ENCODE results near the gene SLC12A8.

The SLC12A8 gene

DNA sequence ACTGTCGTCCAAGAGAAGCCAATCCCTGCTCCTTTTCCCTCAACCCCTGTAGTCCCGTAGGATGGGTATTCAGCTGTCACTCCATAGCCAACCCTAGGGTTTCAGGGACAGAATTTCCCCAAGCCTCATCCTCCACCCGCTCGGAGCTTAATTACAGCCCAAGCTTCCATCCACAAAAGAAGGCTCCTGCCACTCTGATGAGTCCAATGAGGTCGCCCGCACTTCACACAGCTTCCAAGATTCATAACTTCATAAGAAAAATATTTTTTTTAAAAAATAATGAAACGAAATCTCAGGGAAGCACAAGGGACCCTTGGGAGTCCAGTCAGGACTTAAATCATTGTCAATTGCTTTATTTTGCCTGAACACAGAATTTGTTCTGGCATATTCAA lies 75.6 kb downstream of the SLC12A8 start:
- DNase-seq = no peak

DNA sequence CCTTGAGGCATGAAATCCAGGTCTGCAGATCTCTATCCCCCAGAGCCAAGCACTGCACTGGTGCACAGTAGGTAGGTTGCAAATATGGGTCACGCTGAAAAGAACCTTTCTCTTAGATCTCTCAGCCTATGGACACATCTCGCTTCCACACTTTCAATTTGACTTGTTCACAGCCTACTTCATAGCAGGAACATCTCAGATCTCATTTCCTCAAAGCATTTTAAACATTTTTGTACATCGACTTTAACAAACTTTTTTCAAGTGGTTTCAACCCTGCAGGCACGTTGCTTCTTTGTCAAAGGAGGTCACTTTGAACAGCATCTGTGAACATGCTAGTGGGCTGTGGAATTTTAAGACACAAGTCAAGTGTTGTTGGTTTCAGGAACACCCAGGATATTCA lies 76.0 kb downstream of the SLC12A8 start:
- no peak for DNase-seq

DNA sequence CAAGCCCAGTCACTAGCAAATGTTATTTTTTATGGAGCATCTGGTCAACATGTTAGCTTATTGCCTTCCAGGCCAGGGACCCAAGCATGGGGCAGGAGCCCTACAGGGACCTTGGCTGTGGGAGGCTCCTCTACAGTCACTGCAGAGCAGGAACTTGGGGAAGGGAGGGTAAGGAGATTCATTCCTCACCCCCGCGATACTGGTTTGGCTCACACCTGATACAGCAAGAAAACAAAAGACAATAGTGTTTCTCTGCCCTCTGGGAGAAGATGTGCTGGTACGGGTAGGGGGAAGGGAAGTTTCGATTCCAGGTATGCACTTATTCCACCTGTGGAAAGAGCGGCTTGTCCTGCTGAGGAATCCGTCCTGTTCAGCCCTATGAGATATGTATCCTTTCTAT lies 77.6 kb downstream of the SLC12A8 start:
- DNase-seq = no peak

DNA sequence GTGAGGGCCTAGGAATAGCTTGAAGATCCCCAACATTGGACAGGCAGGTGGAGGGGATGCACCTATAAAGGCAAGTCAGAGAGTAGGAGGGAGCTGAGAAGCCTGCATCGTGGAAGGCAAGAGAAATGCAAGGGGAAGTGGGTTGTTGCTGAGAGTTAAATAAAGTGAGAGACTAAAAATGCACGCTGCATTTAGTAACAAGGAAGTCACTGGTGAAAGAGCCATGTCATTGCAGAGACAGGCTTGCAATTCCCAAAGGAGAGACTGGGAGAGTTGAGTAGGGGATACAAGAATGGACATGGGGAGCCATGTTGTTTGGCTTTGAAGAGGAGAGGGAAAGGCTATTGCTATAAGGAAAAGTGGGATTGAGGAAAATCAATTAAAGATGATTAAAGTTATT lies 79.7 kb downstream of the SLC12A8 start:
- peak; percentile 40 for DNase-seq

DNA sequence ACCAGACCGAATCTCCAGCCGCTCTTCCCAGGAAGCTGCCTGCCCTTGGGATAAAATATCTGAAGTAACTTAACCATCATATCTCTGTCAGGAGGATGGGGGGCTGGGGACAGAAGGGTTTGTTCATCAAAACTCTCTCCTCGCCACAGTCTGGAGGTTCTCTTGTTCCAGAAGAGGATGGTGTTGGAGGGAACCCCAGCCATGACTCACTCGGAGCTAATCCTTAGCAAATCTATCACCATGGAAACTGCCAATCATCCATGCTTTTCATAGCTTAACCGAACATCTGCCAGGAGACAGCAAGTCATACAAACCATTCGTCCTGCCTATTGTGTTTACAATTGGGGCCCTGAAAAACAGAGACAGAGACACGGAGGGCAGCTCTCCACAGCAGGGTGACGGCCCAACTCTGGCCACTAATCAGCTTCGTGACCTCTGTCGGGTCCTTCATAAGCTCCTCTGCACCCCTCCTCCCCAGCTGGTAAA lies 83.0 kb downstream of the SLC12A8 start:
- DNase-seq = peak; percentile 32

DNA sequence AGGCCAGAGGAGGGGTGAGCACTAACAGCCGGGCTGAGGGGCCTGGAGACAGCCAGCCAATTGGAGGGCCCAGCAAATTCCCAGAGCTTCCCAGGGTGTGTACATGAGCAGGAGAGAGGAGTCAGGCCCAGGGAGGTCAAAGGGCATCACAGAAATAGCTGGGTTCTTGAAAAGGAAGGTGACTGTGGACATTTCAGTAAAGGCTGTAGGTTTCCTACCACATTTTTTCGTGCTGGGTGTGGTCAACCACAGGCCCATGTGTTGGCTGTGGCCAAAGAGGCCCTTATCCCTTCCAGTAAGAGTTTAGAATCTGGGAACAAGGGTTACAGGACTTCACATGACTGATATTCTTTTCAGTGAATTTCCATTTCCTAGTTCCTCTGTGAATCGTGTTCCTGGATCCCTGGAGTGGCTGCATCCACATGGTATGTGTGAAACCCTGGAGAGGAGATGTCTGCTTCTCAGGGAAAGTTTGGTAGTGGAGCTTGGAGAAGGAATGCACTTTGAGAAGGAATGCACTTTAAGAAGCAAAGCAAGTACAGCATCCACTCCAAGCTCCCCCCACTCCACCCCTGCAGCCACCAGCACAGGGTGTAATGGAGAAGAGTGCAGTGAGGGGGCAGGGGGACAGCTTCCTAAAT lies 83.6 kb downstream of the SLC12A8 start:
- peak; percentile 89 for DNase-seq

DNA sequence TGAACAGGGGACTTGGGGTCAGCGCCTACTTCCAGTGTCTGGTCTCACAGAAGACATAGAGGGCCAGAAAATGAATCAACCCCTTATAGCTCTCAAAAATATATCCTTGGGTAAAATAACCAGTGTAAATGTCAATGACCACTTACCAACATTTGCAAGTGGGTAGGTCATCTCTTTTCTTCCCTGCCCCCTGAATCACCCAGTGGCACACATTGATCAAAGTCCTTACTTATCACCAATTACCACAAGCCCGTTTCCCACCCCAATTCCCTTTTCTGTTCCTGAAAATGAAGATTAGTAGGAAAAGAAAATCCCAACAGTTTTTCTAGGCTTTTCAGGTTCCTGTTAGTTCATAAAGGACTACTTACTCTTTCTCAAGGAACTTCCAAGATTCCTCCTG lies 86.2 kb downstream of the SLC12A8 start:
- DNase-seq = no peak

DNA sequence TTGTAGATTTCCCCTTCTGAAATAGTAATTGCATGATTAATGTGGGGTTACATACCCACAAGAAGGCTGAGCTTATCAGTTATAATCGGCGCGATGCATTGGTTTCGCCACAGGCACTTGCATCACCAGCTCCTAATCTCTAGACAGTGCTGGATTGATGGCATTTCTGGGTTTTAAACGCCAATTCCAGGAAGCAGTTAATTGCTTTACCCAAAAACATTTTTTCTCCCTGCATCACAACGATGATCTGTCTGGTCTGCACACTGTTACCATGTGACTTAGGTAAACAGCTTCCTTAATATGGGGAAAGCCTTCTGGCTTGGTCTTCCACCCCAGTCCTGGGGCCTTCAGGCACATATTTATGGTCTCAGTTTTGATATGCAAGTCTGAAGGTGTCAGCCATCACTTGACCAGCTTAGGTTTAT lies 86.7 kb downstream of the SLC12A8 start:
- DNase-seq = peak; percentile 91

DNA sequence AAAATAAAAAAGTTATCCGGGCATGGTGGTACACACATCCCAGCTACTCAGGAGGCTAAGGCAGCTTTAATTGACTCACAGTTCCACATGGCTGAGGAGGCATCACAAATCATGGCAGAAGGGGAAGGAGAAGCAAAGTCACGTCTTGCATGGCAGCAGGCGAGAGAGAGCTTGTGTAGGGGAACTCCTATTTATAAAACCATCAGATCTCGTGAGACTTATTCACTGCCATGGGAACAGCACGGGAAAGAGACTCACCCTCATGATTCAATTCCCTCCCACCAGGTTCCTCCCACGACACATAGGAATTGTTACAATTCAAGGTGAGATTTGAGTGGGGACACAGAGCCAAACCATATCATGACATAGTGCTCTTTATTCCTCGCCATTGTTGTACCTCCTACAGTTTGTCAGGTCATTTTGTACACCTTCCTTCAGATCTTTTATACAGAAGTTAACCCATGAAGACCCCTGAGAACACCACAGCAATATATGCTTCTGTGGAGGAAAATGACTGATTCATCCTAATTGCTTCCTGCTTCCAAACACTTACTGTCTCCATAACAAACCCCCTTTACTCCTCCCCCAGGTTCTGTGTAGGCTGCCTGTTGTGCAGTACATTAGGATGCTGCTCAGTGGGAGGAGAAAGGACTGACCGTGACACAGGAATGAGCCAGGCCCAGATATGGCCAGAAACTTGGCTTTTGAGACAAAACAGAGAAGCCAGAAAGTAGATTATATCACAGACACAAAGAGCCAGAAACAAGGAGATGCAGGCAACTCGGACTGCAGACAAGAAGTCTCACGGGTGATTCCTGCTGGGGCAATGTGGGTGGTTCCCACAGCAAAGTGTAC lies 88.9 kb downstream of the SLC12A8 start:
- DNase-seq = no peak

DNA sequence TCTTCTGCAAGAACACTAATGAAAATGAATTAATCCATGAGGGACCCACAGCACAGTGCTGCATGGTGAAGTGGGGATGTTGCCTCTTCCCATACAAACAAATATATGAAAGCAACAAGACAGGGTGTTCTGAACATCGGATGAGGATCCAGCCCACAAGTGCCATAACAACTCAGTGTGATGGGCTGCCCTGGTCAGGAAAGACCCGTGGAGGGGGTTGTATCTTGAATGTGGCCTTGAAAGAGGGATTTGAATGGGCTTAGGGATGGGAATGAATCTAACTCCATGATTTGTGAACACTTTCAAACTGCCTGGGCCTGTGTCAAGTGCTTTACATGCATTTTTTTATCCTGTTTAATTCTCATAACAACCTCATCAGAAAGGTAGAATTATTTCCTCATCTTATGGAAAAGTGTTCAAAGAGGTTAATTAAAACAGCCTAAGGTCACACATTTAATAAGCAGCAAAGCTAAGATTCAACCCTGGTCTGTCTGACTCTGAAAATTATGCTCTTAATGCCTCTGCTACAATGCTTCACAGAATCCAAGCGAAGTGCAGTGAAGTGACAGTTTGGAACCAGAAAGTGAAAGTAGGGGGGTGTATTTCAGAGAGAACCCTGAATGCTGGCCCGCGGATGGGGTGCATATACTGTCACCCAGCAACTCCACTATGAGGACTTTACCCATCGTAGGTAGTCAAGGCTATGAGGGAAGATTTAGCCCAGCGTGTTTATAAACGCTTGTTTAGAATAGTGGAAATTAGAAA lies 91.1 kb downstream of the SLC12A8 start:
- DNase-seq = no peak

DNA sequence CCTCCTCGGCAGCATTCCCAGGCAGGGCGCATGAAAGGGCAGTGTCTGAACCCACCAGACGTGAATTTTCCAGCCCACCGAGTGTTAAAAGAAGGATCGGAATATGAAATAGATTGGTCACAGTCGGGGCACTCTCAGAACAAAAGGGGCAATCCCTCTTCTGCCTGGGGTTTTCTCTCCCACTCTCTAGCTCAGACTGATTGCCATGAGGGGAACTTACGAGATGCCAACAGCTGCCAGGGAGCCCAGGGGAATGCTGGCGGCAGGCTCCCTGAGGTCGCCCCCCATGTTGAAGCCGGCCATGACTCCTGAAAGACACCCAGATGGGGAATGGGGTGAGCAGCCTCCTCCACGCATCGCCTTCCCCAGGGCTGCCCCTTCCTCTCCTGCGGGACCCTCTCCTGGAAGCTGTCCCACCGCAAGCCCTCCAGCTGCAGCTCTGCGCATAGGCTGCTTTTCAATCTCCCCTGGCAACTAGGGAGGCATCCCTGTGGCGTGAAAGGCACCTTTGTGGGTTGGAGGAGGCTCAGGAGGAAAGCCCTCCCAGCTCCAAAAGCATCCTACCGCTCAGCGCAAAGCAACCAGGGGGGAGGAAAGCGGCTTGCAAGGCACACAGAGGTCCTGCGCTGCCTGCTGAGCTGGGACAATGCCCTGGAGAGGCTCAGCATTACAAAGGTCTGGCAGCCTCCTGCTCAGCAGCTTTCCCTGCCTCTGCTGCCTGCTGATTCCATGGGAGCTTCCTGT lies 92.0 kb downstream of the SLC12A8 start:
- no peak for DNase-seq

DNA sequence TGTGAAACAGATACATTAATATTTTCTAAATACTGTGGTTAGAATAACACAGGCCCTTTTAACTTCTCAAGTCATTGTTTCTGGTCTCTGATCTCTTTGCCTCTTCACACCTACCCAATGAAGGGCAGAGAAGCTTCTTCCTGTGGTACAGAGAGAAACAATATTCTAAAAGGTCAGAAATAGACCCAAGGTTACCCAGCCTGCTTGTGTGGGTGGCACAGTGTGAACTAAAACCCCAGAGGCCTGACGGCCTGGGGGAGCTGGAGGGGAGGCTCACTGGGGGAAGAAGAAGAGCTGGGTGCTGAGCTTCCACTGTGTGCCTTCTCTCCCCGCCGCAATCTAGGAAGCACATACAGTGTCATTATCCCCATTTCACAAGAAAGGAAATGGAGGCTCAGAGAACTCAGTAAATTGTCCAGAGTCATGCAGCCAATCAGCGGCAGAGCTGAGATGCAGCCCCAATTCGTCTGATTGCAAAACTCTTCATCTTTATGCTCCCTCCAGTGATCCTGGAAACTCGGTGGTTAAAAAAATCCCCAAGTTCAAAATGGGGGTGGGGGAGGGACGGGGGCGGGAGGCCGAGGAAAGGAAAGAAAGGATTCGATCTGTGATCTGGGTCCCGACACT lies 92.7 kb downstream of the SLC12A8 start:
- DNase-seq = no peak

DNA sequence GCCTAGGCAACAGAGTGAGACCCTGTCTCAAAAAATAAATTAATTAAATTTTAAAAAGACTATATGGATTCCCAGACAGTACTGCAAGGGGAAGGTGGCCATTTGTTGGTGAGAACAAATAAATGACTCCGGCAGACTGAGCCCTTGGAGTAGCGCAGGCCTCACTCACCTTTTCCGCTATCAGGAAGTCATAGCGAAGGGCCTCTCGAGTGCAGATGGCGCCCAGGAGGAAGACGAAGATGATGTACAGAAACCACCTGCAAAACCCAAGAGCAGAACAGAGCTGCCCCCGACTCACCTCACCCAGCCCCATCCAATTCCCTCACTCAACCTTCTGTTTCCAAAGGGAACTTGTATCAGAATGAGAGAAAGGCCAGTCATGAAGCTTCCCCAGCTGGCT lies 93.9 kb downstream of the SLC12A8 start:
- DNase-seq = no peak

DNA sequence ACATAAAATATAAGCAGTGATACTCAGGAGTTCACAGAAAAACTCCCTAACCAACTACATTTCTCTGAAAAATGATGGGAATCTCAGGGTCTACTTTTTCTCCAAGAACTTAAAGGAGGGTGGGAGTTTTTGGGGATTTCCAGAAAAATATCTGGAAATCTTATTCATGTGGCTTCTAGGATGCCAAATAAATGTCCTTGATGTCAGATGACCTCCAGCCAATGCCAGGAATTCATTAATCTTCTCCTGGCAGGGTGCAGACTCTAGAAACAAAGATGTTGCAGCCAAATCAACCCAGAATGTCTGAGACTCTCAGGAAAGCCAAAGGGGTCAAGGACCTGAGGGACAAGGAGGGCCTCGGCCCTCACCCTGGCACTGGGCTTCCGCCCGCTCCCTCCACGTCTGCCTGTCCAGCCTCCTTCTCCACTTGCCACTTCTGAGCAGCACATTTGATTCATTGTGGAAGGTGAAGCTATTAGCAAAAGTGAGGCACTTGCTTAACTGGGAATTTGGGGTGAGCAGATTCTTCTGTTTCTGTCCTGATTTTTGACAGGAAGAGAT lies 94.8 kb downstream of the SLC12A8 start:
- no peak for DNase-seq

DNA sequence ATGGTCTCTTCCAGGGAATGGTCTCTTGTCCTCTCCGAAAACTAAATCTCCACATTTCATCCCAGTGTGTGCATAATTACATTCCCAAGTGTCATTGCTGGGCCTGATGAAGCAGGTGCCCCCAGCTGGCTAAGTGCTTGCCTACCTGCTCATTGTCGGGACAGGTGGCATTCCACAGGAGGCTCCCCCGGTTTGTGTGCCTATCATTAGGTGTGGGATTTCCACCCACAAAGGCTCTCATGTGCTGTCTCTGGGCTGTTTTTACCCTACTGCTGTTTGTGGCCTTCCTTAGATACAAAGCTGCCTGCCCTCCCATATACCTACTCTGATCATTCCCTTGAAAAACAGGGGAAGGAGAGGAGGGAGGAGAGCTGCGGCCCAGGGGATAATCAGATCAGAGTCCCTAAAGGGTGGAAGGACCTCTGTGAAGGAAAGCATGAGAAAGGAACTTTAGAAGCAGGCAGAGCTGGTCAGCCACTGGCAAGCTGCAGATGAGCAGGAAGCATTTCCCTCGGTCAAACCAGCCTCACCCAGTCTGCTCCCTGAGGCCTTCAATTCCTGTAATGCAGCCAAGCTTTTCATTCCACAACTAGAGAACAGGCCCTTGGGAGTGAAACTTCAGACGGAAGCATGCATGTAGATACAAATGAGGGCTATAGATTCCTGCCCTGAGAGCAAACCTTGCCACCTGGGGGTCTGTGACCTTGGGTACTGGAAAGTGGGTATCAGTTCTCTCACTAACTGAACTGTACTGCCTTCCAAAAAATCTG lies 96.1 kb downstream of the SLC12A8 start:
- DNase-seq = no peak

DNA sequence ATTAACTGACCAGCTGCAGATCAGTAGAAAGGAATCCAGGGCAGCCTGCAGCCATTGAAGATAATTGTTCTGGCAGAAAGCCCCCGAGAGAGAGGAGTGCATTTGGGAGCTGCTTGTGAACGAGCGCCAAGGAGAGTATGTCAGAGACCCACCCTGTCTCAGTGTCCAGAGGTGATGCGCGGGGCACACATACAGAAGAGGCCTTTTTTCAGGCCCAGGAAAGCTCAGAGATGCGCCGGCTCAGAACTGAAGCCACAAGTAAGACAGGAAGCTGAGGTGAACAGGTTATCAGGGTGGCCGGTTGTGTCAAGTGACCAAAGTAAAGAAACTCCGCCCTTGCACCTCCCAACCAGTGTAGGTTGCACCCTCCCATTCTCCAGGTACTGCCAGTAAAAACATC lies 96.9 kb downstream of the SLC12A8 start:
- no peak for DNase-seq

DNA sequence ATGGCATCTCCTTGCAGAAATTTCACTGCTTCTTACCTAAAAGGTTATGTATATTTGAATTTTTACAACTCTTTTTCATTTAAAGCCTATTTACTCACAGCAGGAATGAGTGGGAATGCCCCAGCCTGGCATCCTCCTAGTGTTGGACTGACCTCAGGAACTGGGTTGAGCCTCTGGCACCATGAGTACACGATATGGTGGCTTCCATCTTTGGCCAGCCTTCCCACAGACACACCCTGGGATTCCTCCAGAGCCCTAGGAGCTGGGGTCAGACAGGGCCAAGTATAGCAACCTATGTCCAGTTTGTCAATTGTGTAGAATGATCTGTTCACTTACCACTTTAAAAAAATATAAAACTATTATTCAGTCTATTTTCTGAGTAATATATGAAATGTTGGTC lies 99.6 kb downstream of the SLC12A8 start:
- no peak for DNase-seq

DNA sequence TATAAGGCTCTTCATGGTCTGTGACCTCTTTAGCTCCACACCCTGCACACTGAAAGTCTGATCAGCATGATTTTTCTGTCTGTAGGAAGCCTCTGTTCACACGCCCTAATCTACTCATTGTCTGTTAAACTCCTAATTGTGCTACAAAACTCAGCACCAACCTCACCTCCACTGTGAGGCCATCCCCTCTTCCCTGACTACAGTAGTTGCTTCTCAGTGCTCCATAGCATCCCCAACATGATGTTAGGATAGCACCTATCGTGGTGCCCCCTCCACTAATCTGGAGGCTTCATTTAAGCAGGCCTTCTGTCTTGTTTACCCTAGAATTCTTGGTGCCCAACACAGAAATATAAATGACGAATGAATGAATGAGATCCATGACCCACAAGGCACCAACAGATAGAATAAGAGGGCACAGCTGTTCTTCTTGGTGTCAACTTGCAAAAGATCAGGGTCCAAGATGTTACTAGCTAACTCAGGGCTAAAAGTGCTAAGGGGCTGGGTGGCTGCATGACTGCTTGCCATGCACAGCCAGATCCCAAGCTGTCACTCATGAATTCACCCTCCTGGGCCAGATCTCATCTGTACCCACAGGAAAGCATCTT lies 101.6 kb downstream of the SLC12A8 start:
- no peak for DNase-seq

DNA sequence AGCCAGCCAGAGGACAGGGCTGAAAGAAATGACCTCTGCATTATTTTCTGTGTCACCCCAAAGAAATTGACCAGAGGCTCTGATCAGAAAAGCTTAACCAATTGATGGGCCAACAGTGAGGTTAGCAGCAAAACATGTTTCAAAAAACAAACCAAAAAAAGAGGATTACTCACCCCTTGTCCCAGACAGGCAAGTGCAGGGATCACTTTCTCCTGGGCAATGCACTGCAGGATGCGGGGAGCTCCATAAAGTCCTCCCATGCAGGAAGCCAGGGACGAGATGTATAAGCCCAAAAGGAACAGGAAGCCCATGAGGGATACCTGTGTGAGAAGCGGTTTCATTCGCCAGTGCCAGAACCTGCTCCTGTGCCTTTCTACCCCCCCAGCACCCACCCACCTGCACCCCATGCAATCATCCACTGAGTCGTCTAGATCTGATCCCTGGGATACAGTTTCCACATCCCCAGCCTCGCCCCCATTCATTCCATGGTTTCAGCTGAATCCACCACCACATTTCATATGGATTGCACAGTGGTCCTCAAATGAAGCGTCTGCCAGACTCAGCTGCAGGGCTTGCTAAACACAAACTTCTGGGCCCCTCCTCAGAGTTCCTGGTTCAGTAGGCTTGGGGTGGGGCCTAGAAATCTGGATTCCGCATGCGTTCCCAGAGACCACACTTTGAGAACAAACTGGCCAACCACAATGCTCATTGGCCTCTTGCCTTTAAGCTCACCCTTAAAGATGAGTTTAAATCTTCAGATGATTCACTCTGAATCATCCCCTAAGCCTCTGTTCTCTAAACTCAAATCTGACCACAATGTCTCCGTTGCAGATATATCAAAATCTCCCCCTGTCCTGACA lies 102.3 kb downstream of the SLC12A8 start:
- peak; percentile 55 for DNase-seq

DNA sequence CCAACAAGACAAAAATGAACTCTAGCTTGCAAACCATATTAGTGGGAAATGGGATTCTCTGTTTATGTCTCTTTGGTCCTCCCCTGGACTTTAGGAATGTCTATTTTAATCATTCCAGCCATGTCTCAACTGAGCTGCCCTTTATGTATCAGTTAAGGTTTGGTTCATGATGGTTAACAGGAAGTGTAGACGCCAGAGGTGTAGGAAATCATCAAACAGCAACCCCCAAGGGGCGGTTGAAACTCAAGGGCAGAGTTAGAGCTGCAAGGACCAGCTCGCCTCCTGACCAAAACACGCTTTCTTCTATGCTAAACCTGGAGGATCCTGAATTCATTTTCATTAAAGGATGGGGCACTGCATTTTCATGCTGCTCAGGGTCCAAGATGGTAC lies 103.0 kb downstream of the SLC12A8 start:
- no peak for DNase-seq

Data from hematopoietic multipotent progenitor cell treated with erythropoietin and hydrocortisone succinate and interleukin-3 and kit ligand, for 4 days (in vitro differentiated cells).